Measurements from ENCODE around the gene ADI1.
A peak's percentile ranks its signal among the peaks of the same experiment; 100 is the strongest.
"Not testable (repeated sequence)": the region's sequence is repeated elsewhere in the genome, so short reads cannot be mapped to it uniquely, and the experiment has no call there.

ADI1 gene

GRCh38 chr2:3518496-3519254 lies 656 bp downstream of the ADI1 start:
- TF ChIP-seq SPI1 (IDR thresholded peaks at IDR 0.05; ENCODE audit: borderline replicate concordance, low read depth) (no peak), CTCF (IDR thresholded peaks at IDR 0.05; ENCODE audit: insufficient read depth, low read length) (no peak), GABPA (IDR thresholded peaks at IDR 0.05; ENCODE audit: low read depth) (no peak), POLR2AphosphoS5 (IDR thresholded peaks at IDR 0.05; ENCODE audit: low read depth) (no peak; the same call in none of the 2 replicates)
- TF ChIP-seq, protein P1, sequence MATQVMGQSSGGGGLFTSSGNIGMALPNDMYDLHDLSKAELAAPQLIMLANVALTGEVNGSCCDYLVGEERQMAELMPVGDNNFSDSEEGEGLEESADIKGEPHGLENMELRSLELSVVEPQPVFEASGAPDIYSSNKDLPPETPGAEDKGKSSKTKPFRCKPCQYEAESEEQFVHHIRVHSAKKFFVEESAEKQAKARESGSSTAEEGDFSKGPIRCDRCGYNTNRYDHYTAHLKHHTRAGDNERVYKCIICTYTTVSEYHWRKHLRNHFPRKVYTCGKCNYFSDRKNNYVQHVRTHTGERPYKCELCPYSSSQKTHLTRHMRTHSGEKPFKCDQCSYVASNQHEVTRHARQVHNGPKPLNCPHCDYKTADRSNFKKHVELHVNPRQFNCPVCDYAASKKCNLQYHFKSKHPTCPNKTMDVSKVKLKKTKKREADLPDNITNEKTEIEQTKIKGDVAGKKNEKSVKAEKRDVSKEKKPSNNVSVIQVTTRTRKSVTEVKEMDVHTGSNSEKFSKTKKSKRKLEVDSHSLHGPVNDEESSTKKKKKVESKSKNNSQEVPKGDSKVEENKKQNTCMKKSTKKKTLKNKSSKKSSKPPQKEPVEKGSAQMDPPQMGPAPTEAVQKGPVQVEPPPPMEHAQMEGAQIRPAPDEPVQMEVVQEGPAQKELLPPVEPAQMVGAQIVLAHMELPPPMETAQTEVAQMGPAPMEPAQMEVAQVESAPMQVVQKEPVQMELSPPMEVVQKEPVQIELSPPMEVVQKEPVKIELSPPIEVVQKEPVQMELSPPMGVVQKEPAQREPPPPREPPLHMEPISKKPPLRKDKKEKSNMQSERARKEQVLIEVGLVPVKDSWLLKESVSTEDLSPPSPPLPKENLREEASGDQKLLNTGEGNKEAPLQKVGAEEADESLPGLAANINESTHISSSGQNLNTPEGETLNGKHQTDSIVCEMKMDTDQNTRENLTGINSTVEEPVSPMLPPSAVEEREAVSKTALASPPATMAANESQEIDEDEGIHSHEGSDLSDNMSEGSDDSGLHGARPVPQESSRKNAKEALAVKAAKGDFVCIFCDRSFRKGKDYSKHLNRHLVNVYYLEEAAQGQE (IDR thresholded peaks at IDR 0.05; ENCODE audit: insufficient replicate concordance, low read depth), result no peak

GRCh38 chr2:3517948-3518495 lies 1.3 kb downstream of the ADI1 start:
- TF ChIP-seq POLR2AphosphoS5 (IDR thresholded peaks at IDR 0.05; ENCODE audit: low read depth) (no peak), SPI1 (IDR thresholded peaks at IDR 0.05; ENCODE audit: borderline replicate concordance, low read depth) (no peak), CTCF (IDR thresholded peaks at IDR 0.05; ENCODE audit: insufficient read depth, low read length) (no peak)
- TF ChIP-seq, protein P1 (IDR thresholded peaks at IDR 0.05; ENCODE audit: insufficient replicate concordance, low read depth), result no peak
- no peak for DNase-seq (ENCODE audit: low read depth in 1 of 2, low spot score in 1 of 2)
- no peaks in the 10 kb centered on the region for H3K27me3 ChIP-seq (ENCODE audit: insufficient read depth, poor library complexity, severe bottlenecking)
- peak overlapping the region; percentile 93 for H3K27ac ChIP-seq (replicated peaks)
- peak overlapping the region; percentile 87 for H3K4me3 ChIP-seq (replicated peaks; ENCODE audit: insufficient read depth, low read length)

More at GRCh38 chr2:3518496-3519254, 656 bp downstream of the ADI1 start:
- peak overlapping the region; percentile 93 for H3K27ac ChIP-seq (replicated peaks)
- peak; percentile 86 to 96 for DNase-seq (ENCODE audit: low read depth in 1 of 2, low spot score in 1 of 2)
- H3K27me3 ChIP-seq (ENCODE audit: insufficient read depth, poor library complexity, severe bottlenecking), result no peaks in the 10 kb centered on the region
- peak overlapping the region; percentile 87 for H3K4me3 ChIP-seq (replicated peaks; ENCODE audit: insufficient read depth, low read length)

DNA sequence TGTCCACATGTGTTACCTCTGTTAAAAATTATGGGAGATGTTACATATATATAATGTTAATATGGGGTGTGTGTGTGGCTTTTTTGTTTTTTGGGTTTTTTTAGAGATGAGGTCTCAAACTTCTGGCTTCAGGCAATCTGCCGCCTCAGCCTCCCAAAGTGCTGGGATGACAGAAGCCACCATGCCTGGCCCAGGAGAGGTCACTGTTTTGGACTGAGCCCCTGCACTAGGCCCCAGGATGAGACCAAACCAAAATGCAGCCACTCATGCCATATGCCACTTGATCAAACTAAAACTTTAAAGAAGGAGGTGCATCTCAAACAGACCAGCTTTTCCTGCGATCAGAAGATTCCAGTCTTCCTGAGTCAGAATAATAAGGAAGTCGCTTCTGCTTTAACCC lies 2.5 kb downstream of the ADI1 start:
- DNase-seq (ENCODE audit: low read depth in 1 of 2, low spot score in 1 of 2), result no peak
- H3K27me3 ChIP-seq (ENCODE audit: insufficient read depth, poor library complexity, severe bottlenecking), result no peaks in the 10 kb centered on the region
- H3K27ac ChIP-seq (replicated peaks), result no peak overlapping the region
- H3K4me3 ChIP-seq (replicated peaks; ENCODE audit: insufficient read depth, low read length), result no peak overlapping the region
- no peak for TF ChIP-seq GABPA (IDR thresholded peaks at IDR 0.05; ENCODE audit: low read depth)
- TF ChIP-seq POLR2AphosphoS5 (IDR thresholded peaks at IDR 0.05; ENCODE audit: low read depth), result no peak
- TF ChIP-seq, protein P1 (IDR thresholded peaks at IDR 0.05; ENCODE audit: insufficient replicate concordance, low read depth), result no peak

- not testable (repeated sequence) for H3K4me3 ChIP-seq (replicated peaks; ENCODE audit: insufficient read depth, low read length); H3K27me3 ChIP-seq (ENCODE audit: insufficient read depth, poor library complexity, severe bottlenecking); H3K27ac ChIP-seq (replicated peaks); DNase-seq (ENCODE audit: low read depth in 1 of 2, low spot score in 1 of 2)
Measured at GRCh38 chr2:3515438-3515837, 3.9 kb downstream of the ADI1 start.

Data from HL-60 (cell line).